GM19035 (cell line): ENCODE data around the gene AMH.

Experiments used
- ATAC-seq: cut with Tn5 transposase; IDR thresholded peaks from one replicate; pipeline ENCODE4 v1.9.1; 2021; ENCODE audit not compliant: unreplicated experiment

Gene AMH

GRCh38 chr19:2234996-2235380, 14.1 kb upstream of the AMH start:
- ATAC-seq, result no peak

- peak; percentile 12 for ATAC-seq
Measured at GRCh38 chr19:2235381-2236063, 13.6 kb upstream of the AMH start.

DNA sequence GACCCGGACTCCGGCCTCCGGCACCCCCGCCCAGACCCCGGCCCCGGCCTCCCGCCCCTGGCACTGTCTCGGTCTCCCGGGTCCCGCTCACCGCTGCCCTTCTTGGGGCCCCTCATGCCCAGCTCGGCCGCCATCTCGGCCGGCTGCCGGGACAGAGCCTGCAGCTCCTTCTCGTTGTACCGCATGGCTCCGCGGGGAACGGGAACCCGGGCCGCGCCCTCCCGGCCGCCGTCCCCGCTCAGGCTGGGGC, 13.1 kb upstream of the AMH start:
- no peak for ATAC-seq

DNA sequence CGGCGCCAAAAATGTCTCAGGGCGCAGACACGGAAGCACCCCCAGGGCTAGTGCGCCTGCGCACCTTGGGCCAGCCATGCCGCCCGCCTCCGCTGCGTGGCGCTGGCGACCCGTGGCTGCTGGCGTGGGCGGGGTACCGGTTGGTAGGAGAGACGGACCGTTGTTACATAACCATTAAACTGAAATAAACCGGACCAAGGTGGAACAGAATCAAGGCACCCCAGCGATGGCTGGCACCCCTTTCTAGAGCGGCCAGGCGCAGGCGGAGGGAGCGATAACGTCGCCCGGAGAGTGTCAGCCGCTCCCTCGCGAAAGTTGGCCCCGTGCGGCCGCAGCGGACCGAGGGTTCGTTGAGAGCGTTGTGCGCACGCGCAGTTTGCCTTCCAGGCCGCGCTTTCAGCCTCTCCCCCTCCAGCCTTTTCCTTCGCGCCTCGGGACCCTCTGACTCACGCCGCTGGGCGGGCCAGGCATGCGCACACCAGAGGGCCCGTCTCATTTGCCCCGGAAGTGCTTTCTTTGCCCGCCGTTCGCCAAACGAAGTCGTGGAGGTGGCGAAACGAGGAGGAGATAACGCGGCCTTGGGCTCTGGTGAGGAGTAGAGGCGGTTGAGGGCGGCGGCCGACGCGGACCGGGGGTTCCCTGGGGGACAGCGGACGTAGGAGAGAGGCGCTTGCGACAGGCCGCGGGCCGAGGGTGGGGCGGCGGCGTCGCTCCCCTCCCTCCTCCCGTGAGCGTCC, 12.6 kb upstream of the AMH start, which contains the start of the genes PLEKHJ1 and SF3A2:
Gene PLEKHJ1, minus strand, starts transcription at position 16 of the 737 bp plus-strand sequence. CDS start 81 bp downstream, outside the sequence.
Gene SF3A2, plus strand, starts transcription at position 511 of the 737 bp plus-strand sequence. CDS start 6,595 bp downstream, outside the sequence.
- peak; percentile 70 for ATAC-seq

DNA sequence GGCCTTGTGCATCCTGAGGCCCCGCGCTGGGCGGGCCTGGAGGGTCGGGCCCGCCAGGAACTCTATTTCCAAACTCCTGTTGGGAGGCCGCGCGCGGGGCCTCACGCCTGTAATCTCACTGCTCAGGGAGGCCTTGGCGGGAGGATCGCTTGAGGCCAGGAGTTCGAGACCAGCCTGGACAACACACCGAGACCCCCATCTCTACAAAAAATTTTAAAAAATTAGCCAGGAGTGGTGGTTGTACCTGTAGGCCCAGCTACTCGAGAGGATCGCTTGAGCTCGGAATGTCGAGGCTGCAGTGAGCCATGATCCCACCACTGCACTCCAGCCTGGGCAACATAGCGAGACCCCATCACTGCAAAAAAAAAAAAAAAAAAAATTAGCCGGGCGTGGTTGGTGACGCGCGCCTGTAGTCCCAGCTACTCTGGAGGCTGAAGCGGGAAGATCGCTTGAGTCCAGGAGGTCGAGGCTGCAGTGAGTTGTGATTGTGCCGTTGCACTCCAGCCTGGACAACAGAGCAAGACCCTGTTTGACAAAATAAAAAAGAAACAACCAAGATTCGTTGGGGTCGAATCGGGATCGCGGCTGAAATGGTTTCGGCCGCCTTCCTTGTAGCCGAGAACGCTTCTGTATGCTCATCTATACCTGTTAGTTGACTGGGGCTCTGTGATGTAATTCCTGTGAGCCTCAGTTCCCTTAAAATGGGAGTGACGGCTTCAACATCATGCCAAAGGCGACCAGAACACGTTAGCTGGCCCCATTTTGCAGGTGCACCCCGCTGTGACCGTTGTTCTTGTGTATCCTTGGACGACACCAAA, 11.9 kb upstream of the AMH start:
- ATAC-seq, result no peak

DNA sequence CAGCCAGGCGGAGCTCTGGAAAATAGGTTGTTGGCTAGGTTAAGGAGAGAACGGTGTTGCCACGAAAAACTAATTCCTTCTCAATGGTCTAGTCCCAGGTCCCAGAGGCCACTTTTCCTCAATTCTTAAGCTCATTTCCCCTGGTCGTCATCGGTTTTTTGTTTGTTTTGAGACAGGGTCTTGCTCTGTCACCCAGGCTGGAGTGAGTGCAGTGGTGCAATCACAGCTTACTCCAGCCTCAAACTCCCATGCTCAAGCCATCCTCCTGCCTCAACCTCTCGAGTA, 11.3 kb upstream of the AMH start:
- no peak for ATAC-seq

DNA sequence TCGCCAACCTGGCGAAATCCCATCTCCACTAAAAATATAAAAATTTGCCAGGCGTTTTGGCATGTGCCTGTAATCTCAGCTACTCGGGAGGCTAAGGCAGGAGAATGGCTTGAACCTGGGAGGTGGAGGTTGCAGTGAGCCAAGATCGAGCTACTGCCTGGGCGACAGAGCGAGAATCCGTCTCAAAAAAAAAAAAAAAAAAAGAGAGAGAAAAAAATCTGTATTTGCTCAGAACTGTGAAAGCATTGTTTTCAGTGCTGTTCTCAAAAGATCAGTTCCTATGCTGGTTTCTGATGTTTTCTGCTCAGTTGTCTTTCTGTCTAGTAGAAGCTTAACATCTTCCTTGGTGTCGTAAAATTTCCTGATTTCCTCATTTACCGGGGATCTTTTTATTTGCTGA, 9.9 kb upstream of the AMH start:
- ATAC-seq, result no peak

- no peak for ATAC-seq
Measured at GRCh38 chr19:2239771-2240770, 9.1 kb upstream of the AMH start.

DNA sequence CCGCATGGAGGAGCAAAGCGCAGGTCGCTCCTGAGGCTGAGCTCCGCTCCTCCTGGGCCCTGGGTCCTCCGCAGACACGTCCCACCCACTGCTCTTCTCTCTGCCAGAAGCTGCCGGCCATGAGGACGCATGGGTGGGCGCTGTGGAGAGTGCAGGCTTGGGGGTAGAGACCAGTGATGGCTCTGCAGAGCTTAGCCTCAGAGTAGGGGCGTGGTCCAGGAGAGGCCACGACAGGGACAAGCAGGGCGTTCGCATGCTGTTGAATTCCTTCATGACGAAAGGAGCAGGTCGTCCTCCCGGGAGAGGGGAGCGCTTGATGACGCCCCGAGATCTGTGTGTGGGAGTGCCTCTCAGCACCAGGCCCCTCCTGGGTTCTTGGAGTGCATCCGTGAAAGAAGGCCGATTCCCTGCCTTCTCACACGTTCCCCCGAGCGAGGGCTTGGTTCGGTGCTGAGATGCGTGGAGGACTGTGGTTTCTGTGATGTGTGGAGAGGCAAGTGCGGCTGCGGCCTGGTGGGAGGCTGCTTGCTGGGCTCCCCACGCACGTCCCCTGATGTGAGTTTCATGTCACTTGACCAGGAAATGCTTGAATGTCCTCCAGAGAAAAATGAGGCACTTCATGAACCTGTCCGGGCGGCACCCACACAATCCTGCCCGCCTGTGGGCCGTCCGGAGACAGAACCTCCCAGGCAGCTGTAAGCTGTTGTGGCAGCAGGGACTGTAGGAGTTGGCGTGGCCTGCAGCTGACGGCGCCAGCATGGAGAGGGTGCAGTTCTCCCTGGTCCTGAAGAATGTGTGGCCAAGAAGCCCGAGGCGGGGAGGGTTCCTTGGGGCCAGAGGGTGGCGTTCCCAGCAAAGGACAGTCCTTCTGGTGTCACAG, 8.0 kb upstream of the AMH start:
- no peak for ATAC-seq

DNA sequence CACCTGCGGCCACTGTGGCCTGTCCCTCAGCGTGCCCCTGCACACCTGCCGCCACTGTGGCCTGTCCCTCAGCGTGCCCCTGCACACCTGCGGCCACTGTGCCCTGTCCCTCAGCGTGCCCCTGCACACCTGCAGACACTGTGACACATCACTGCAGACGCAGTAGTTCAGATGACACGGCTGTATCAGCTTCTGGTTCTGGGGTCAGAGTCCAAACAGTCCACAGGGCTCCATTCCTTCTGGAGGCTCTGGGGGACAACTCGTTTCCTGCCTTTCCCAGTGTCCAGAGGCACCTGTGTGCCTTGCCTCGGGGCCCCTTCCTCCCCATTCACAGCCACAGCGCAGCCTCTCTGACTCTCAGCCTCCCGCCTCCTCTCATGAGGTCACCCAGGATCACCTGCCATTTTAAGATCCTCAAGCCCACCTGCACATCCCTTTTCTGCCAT, 7.0 kb upstream of the AMH start:
- no peak for ATAC-seq

GRCh38 chr19:2242816-2243215, 6.3 kb upstream of the AMH start:
- no peak for ATAC-seq

DNA sequence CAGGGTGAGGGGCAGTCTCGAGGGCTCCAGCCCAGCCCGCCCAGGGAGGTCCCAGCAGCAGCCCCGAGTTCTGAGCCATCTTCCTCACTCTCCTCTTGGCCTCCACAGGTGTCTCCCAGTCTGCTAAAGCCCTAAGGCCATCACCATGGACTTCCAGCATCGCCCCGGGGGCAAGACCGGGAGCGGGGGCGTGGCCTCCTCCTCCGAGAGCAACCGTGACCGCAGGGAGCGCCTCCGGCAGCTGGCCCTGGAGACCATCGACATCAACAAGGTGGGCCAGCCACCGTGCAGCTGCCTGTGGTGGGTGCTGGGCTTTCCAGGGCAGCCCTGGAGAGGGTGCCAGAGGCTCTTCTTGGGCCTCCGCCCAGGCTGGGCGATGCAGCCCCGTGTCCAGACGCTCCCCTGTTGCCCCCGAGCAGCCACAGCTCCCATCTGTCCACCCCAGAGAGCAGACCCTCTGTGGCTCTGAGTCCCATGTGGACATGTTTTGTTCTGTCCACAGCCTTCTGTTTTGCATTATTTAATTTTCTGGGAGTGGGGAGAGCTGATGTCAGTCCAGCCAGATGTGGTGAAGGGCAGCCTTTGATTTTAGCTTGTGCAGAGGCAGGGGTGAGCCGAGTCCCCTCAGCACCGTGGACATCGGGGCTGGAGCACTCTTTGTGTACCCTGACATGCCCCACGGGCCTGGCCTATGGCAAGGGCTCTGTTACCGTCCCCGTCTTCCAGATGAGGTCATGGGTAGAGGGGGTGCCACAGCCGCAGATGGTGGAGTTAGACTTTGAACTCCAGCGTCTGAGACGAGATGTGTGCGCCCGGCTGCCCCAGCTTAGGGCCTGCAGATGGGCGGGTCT, 5.6 kb upstream of the AMH start:
- ATAC-seq, result no peak

- no peak for ATAC-seq
Measured at GRCh38 chr19:2244125-2244411, 5.1 kb upstream of the AMH start.

DNA sequence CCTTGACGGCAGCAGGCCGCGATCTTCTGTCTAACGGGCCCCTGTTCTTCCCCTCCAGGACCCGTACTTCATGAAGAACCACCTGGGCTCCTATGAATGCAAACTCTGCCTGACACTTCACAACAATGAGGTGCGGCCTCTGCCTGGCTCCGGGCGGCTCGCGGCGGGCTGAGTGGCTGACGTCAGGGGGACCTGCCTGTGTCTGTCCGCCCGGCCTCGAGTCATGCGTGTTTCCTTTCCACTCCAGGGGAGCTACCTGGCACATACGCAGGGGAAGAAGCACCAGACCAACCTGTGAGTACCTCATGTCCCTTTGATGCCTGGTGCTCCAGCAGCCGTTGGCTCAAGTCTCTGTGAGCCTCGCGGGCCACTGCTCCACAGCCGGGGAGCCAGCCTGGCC, 4.6 kb upstream of the AMH start:
- ATAC-seq, result no peak

- ATAC-seq, result no peak
Measured at GRCh38 chr19:2245273-2245672, 3.9 kb upstream of the AMH start.

- ATAC-seq, result no peak
Measured at GRCh38 chr19:2246014-2246620, 3.0 kb upstream of the AMH start.

DNA sequence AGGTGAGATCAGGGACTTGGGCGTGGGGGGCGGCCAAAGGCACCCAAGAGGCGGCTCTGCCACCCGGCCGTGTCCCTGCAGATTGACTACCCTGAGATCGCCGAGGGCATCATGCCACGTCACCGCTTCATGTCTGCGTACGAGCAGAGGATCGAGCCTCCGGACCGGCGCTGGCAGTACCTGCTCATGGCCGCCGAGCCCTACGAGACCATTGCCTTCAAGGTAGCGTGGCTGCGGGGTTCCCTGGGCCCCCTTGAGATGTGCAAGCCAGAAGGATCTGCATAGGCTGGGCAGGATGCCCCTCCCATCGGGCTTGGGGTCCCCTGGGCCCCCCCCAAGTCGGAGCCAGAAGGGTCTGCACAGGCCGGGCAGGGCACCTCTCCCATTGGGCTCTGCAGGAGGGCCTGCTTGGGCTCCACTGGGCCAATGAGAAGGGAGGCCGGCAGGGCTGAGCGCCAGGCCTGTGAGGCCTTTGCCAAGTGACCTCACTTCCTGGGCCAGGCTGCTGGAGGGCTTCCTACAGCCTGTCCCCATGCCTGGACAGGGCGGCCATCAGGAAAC, 2.2 kb upstream of the AMH start:
- ATAC-seq, result no peak

DNA sequence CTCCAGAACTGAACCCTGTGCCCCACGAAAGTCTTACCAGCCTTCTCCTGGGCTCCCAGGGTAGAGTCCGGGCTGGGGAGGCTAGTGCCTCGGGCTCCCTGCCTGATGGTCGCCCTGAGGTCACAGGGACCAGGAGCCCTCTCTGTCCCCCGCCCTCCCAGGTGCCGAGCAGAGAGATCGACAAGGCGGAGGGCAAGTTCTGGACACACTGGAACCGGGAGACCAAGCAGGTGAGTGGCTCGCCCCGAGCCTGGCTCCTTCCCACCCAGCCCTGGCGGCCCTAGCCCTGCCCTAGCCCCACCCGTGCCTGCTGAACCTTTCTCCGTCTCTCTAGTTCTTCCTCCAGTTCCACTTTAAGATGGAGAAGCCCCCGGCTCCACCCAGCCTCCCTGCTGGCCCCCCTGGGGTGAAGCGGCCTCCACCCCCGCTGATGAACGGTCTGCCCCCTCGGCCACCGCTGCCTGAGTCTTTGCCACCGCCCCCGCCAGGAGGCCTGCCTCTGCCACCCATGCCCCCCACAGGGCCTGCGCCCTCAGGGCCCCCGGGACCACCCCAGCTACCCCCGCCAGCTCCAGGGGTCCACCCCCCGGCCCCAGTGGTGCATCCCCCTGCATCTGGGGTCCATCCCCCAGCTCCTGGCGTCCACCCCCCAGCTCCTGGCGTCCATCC, 1.6 kb upstream of the AMH start:
- ATAC-seq, result no peak
